Measurements from ENCODE around the gene RASGRP3.

DNA sequence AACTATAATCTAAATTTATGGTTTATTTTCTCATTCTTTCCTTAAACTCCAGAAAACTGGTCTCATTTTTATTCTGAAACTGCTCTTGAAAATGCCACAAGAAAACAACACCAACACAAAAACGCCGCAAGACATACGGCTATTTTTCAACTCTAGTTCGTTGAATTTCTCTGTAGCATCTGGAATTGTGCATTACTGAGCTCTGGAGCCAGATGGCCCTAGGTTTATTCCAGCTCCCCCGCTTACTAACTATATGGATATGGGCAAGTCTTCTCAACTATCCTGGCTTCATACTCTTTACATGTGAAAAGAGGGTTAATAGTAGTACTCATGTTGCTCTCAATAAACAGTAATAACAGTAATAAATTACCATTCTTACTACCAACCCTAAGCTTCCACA, 102.8 kb downstream of the RASGRP3 start:
- TF ChIP-seq, protein P1, sequence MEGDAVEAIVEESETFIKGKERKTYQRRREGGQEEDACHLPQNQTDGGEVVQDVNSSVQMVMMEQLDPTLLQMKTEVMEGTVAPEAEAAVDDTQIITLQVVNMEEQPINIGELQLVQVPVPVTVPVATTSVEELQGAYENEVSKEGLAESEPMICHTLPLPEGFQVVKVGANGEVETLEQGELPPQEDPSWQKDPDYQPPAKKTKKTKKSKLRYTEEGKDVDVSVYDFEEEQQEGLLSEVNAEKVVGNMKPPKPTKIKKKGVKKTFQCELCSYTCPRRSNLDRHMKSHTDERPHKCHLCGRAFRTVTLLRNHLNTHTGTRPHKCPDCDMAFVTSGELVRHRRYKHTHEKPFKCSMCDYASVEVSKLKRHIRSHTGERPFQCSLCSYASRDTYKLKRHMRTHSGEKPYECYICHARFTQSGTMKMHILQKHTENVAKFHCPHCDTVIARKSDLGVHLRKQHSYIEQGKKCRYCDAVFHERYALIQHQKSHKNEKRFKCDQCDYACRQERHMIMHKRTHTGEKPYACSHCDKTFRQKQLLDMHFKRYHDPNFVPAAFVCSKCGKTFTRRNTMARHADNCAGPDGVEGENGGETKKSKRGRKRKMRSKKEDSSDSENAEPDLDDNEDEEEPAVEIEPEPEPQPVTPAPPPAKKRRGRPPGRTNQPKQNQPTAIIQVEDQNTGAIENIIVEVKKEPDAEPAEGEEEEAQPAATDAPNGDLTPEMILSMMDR (IDR thresholded peaks at IDR 0.05), result no peak
- TF ChIP-seq POLR2A (IDR thresholded peaks at IDR 0.05), result no peak
